NCI-H524 (cell line): ENCODE results near the gene PYGB.
"Not testable (repeated sequence)": the region's sequence is repeated elsewhere in the genome, so short reads cannot be mapped to it uniquely, and the experiment has no call there.

ENCODE experiments used
- DNase-seq, 2 experiments: peaks; one replicate each; lab custom pipeline; 2025; lab: John Stamatoyannopoulos, UW

Gene PYGB

DNA sequence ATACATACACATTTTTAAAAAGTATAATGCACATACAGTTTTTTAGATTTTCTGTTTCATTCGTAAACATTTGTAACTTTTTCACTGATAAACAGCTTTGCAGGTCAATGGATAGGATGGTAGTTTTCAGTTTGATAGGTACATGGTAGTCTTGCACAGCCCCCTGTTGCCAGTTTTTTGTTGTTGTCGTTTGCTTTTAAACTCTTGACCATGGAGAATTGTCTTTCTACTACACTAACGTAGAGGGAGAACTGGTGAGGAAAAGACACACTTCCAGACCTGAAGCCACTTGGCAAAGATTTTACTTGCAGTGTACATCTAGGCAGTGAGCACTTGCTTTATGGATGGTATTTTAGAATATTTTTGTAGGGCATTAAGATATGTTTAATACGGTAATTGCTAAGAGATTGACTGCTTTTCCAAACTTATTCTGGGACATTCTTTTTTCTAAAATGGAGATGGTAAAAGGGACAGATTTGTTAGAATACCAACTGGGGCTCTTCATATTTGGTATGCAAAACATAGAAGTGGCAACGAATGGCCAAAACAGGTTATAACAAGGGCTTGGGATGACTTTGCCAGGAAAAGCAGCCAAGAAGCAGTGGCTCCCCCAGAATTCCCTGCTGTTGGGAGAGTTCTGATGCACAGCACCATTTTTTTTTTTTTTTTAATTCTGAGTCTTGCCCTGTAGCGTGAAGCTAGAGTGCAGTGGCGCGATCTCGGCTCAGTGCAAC lies 1.5 kb downstream of the PYGB start:
- DNase-seq, result no peak

- no peak for DNase-seq
These were observed 2.6 kb downstream of the PYGB start for GRCh38 chr20:25250508-25250907.

- DNase-seq, result no peak
These were observed 3.1 kb downstream of the PYGB start for GRCh38 chr20:25251019-25251418.

DNA sequence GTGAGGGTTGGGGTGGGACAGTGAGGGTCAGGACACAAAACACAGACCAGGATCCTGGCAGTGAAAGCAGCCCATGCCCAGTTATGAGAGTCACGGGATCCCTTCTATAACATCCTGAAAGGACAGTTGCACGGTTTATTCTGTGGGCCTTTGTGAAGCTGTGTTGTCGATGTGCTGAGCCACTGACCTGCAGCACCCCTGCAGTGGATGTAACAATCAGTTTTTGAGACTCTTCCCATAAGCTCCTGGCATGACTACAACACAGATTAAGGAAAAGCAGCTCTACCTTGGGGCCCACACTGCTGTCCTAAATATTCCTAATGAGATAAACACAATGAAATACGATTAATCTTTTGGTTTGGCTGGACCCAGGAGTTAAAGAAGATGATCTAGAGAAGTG lies 3.7 kb downstream of the PYGB start:
- DNase-seq, result no peak

- DNase-seq, result no peak
These were observed 4.4 kb downstream of the PYGB start for GRCh38 chr20:25252230-25252651.

DNA sequence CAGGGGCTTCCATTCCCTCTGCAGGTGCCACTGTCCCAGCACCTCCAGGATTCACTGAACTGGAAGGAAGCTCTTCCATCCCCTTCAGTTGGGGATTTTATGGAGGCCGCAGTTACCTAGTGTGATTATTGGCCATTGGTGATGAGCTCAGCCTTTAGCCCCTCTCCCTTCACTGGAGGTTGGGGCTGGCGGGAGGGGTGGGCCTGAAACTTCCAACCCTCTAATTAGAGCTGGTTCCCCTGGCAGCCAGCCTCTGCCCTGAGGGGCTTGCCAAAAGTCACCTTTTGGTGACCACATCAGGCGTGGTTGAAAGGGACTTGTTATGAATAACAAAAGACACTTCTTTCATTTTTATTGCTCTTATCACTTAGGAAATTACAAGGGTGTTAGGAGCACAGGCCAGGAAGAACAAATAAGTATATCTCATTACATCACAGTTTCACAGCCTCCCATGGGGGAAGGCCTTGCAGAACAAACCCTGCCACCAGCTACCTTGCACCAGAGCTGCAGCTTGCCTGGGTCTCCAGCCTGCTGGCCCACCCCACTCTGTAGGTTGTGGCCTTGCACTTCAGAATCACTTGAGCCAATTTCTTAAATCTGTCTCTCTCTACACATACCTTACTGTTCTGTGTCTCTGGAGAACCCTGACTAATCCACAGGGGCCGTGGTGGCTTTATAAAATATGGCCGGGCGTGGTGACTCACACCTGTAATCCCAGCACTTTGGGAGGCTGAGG lies 5.0 kb downstream of the PYGB start:
- DNase-seq, result no peak

DNA sequence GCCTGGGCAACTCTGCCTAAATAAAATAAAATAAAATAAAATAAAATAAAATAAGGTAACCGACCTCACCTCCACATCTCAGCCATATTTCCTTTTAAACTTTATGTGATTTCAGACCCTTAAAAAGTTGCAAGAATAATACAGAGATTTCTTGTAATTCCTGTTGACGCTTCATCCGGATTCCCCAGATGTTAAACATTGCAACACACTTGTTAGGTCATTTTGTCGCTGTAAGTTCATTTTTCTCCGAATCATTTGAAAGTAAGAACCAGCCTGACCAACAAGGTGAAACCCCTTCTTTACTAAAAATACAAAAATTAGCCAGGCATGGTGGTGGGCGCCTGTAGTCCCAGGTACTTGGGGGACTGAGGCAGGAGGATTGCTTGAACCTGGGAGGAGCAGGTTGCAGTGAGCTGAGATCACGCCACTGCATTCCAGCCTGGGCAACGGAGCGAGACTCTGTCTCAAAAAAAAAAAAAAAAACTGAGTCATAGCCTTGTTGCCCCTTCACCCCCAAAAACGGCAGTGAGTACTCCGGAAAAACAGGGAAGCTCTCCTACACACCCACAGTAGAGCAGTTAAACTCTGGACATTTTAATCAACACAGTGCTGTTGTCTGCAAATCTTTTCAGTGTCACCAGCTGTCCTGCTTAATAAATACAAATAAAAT lies 5.9 kb downstream of the PYGB start:
- no peak for DNase-seq

- no peak for DNase-seq
These were observed 6.7 kb downstream of the PYGB start for GRCh38 chr20:25254571-25254970.

DNA sequence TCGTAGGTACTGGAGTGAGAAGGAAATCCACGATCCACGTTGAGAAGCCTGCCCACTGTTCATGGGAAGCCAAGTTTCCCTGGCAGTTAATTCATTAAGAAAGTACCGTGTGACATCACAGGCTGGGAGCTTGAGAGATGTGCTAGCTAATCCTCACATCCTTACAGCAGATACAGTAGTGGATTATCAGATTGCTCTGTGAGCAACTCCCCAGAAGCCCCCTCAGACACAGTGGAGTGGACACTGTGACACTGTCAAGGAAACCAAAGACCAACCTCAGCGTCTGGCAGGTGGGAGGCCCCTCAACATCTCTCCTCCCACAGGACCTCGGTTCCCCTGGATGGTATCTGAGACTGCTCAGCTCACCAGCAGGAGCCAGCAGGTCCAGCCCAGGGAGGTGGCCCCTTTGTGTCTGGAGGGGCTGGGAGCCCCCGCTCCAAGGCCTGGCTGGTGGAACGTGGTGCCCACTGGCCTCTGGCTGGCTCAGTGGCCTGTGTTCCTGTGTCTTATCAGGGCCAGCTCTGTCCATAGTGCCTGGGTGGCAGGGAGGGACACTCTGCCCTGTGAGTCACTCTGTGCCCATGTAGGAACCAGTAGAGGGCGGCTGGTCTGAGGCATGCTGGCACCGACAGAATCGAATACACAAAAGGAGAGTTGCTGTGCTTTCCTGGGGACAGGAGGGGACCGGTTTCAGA lies 7.2 kb downstream of the PYGB start:
- DNase-seq, result no peak

- DNase-seq, result no peak
These were observed 8.5 kb downstream of the PYGB start for GRCh38 chr20:25256226-25256859.

- DNase-seq, result no peak
These were observed 9.2 kb downstream of the PYGB start for GRCh38 chr20:25257130-25257529.

DNA sequence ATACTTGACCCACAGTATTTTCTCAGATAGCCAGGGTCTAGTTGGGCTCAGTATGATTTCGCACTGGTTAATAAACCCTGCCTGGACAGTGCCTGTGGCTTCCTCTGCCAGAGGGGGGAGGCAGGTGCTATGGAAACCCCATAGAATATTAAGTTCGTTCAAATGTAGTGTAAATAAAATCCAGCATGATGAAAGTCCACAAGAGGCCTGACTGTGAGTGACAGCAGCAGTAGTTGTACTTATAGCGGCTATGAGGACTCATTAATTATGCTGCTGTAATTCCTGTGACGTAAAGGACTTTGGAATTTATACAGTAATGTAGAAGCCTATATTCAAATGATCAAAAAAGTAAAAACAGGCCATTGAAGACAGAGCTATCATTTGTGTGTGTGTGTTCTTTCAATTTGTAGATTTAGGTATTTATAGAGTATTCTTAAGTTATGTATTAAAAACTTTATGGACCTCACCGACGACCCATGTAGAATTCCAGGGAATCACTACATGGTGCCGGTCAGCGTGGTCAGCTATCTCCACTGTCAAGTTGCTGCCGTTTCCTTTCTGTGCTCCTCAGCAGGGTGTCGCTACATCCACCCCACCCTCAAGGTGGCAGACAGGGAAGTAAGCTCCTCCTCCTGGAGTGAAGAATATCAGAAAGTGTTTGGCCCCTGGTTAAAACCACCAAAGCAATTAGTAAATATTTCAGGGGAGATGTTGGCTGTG lies 10.0 kb downstream of the PYGB start:
- no peak for DNase-seq

GRCh38 chr20:25258476-25258805 lies 10.6 kb downstream of the PYGB start:
- no peak for DNase-seq

DNA sequence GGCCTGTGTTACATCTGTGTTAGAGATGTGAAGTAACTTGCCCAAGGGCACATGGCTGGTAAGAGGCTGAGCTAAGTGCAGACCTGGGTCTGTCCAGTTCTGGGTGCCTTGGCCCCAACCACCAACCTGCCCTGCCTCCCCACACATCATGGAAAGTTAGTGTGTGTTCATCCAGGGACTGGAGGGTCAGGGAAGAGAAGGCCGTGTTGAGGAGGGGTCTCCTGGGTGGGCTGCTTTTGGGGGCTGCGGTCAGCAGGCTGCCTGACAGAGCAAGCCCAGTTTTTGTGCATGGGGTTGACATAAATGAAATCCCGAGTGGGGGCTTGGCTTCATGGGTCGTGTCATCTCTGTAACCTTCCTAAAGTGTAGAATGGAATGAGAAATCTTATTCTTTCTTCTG lies 10.9 kb downstream of the PYGB start:
- DNase-seq, result no peak

- DNase-seq, result no peak
These were observed 11.5 kb downstream of the PYGB start for GRCh38 chr20:25259358-25259757.

- no peak for DNase-seq
These were observed 11.9 kb downstream of the PYGB start for GRCh38 chr20:25259788-25260254.

DNA sequence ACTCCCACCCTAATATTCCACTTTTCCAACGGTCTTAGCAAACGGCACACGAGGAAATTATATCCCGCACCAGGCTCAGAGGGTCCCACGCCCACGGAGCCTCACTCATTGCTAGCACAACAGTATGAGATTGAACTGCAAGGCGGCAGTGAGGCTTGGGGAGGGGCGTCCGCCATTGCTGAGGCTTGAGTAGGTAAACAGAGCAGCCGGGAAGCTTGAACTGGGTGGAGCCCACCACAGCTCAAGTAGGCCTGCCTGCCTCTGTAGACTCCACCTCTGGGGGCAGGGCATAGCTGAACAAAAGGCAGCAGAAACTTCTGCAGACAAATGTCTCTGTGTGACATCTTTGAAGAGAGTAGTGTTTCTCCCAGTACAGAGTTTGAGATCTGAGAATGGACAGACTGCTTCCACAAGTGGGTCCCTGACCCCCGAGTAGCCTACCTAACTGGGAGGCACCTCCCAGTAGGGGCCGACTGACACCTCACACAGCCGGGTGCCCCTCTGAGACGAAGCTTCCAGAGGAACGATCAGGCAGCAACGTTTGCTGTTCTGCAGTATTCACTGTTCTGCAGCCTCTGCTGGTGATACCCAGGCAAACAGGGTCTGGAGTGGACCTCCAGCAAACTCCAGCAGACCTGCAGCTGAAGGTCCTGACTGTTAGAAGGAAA lies 13.0 kb downstream of the PYGB start:
- DNase-seq, result not testable (repeated sequence)

DNA sequence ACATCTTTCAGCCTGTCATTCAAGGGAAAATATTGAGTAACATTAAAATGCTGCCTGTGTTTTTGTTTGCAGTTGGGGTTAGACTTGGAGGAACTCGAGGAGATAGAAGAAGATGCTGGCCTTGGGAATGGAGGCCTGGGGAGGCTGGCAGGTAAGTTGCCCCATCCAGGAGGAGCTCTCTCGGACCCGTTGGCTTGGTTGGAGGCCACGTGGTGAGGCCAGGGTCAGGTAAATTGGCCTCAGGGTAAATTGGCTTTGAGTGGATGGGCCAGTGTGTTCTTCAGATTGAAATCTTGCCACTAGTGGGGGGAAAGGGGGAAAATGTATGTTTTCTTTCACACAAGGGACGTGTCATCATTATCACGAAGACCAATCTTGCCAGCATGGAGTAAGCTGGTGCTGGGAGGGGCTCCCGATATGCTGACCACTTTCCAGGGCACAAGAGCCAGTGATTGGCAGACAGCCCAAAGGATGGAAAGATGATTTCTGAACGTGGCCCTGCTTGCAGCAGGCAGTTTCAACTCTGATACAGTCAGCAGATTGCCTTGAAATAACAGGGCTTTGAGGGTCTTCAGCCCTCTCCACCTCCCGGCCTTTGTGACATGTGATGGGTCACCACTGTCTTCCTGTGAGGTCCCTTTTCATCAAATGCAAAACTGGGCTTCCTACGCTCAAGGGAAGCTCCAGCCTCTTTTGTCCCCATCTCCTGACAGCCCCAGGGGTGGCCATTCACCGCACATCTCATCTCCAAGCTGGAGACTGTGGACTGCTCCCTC lies 21.4 kb downstream of the PYGB start:
- no peak for DNase-seq

DNA sequence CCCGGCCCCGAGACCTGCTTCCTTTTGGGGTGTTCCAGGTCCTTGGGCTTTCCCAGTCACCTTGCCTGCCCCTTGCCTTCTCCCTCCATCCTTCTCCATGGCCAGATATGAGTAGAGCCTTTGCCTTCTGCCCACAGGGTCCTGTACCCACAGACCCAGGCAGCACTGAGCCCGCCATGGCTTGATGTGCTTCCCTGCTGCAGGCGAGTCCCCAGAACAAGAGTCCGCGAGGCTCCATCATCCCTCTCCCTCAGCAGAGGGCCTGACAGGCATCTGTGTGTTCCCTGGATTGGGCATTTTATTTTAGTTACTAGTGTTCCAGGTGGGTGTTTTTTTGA lies 21.9 kb downstream of the PYGB start:
- no peak for DNase-seq

GRCh38 chr20:25270829-25271251 lies 23.0 kb downstream of the PYGB start:
- no peak for DNase-seq
